HUDEP-2 (cell line): Measurements from ENCODE around the gene MYO1B.

Experiments
- DNase-seq, 76 experiments: peaks; one replicate each; lab custom pipeline; 2025; ENCODE audit not compliant: unreplicated experiment in 76 of 76; lab: John Stamatoyannopoulos, UW

MYO1B gene

GRCh38 chr2:191351921-191352320, 106.7 kb downstream of the MYO1B start:
- DNase-seq = no peak

DNA sequence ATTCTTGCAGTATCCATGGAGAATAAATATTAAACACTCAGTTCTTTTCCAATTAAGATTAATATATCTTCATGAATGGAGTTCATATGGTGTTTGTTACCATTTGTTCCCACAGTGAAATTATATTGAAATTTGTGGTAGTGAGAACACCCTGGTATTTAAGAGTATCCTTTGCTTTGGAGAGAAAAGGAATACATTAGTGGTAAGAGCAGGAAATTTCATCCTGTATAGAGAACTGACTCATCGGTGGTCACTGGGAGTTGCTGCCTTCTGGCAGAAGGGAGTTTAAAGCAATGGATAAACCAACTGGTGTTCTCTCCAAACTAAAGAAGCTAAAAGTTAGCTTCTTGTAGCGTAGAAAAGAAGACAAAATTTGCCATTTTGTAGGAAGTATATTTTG, 107.3 kb downstream of the MYO1B start:
- no peak for DNase-seq

GRCh38 chr2:191355170-191355758, 110.1 kb downstream of the MYO1B start:
- DNase-seq = no peak

DNA sequence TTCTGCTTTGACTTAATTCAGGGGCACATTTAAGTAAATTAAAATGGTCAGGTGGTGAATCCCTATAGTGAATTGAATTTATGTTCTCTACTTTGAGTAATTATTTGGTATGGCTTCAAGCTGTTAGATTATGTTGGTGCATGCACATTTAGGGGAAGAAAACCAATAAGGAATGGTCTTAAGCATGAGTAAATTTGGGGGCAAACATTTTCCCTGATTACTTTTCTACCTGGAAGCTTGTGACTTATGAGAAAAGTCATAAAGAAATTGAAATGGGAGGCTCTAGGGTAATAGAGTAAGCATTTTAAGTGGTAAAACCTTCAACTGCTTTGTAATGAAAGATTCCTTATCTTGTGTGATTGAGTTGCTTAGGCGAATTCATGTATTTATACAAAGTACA, 112.5 kb downstream of the MYO1B start:
- DNase-seq = no peak

DNA sequence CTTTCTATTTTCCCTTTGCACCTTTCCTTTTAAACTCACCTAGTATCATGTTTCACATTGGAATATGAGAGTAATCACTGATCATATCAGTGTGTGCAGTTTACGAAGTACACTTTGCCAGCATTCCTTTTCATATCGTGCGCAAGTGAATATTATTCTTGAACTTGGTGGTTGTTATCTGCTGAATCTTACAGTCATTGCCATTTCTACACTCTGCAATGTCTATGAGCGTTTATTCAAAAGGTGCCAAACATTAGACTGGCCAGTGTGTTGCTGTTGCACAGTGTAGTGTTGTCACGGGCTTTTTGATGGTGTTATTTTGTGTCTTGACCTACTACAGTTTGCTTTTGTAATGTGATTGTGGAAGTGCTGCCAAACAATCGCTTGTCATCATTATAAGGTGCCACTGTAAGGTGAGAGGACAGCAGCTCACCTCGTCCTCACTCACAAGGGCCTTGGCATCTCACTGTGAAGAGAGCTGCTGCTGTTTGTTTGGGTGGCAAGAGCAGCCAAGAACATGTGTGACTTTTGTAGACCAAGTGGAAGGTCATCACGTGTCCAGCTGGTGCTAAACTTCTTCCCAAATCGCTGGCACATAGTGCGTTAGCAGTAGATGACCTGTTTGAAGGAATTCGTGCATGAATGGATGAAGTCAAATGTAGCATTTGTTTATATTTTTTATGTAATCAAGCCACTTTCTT, 113.3 kb downstream of the MYO1B start:
- DNase-seq = no peak

GRCh38 chr2:191359133-191359532, 113.9 kb downstream of the MYO1B start:
- DNase-seq = no peak

- no peak for DNase-seq
These were observed 115.7 kb downstream of the MYO1B start for GRCh38 chr2:191360918-191361317.

DNA sequence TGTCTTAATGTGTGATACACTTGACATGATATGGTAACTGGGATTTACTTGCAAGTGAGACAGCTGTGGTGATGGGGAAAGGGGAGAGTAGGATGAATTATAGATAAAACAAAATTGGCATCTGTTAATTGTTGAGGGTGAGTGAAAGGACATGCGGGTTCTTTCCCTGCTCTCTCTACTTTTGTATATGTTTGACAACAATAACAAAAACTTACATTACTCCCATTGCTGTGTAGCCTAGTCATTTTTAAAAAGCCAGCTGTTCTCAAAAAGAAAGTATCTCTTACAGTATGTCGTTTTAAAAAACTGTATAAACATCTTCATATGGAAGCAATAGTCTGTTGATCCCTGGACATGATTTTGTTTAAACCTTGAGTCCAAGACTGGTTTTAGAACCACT, 117.6 kb downstream of the MYO1B start:
- no peak for DNase-seq

DNA sequence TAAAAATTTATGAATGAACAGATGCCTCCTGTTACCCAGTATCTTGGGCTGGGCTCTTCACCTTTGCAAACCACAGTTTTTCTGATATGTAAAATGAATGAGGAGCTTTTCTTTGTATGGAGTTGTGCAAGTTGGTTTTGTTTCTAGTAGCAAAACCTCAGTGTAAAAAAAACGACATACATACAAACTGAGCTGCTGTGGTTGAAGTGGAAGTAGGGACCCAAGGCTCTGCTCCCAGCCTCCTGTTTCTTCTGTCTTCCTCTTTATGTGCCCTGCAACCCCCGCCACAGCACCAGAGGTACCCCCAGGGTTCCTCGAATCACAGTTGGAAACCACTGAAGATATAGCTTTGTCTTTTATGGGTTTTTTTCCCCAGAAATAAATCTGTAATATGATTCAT, 118.1 kb downstream of the MYO1B start:
- no peak for DNase-seq

DNA sequence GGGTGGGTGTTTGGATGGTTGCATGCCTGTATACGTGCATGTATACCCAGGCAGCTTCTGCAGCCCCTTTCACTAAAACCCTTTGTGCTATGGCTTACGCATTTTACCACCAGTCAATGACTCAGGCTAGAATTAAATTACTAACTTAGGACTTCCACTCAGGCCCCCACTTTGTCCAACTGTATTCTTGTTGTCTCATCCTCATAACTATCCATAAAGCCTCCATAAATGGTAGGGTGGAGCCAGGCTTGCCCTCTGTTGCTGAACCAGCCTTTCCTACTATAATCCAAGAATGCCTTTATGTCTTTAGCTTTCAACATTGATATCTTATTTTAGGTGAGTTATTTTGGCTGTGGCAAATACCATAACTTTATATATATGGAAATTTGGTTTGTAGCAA, 119.9 kb downstream of the MYO1B start:
- no peak for DNase-seq

GRCh38 chr2:191366199-191366598, 121.0 kb downstream of the MYO1B start:
- no peak for DNase-seq

DNA sequence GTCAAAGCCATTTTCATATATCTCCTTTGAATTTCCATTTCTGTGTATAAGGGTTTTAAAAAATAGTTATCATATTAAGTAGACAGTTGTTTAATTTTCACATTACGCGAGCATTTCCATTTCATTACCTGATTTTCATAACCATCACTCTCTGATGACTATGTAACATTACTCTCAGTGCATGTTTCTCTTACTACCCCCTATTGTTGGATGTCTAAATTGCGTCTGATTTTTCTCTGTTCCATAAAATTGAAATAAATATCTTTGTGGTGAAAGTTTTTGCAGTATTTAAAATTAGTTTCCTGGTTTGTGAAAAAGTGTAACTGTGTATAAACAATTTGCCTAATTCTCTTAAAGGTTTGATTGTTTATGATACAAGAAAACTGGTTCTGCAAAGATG, 123.8 kb downstream of the MYO1B start:
- DNase-seq = no peak

- no peak for DNase-seq
These were observed 129.2 kb downstream of the MYO1B start for GRCh38 chr2:191374366-191374765.

- no peak for DNase-seq
These were observed 129.7 kb downstream of the MYO1B start for GRCh38 chr2:191374939-191375338.

DNA sequence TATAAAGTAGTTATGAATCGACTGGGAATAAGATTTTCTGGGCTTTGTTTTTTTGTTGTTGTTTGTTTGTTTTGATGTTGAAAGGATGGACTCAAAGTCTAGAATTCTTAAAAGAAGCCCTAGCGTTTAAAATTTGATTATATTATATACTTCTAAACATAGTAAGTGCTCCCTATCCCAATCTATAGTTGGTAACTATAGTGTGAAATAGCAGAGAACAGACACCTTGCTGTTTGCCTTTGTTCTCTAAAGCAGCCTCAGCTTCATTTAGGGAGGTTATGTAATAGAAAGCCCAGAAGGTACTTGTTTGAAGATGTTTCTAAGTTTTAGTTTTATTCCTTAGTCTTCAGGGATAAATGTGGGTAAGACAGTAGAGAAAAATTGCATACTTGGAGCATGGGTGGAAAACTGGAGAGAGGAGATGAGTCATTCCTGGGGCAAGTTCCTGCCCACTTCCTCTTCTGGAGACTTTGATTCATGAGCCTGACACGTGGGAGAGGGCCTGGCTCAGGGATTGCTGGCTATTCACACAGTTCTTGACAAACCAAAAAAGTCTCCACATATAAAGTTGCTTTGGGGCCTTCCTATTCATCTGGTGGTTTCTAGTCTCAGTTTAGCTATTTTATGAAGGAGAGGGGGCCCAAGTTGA, 131.9 kb downstream of the MYO1B start:
- DNase-seq = no peak

DNA sequence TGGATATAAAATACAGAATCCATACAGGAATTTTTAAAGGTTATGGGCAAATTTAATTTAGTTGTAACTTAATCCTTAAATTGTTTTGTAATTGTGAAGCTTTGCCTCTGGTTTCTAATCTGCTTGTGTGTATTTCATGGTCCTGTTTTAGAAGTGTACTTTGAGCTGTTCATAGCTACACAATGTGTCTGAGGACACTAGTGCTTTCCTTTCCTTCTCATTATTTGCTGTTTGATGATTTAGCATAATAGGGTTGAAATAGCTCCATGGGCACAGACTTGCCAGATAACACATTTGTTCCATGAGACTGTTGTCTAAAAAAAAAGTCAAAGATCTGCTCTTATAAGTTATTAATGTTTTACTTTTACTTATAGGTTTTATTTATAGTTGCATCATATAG, 134.2 kb downstream of the MYO1B start:
- no peak for DNase-seq

GRCh38 chr2:191382801-191383200, 137.6 kb downstream of the MYO1B start:
- no peak for DNase-seq

GRCh38 chr2:191383486-191383885, 138.3 kb downstream of the MYO1B start:
- DNase-seq = no peak

DNA sequence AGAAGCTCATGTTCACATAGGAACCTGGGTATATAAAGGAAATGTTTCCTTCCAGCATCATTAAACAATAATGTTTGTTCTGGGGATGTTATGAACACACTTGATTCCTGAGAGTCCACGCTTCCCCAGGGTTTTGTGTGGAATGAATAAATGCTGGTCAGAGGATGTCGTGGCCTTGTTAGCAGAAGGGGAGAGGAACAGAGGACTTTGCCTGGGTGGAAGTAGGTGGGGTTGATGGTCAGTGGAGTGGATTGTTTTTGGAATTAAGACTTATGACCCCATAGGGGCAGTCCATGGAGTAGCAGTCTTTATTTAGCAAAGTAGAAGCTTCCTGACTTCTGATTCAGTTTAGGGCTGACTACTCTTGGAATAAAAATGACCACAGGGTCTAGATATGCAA, 139.6 kb downstream of the MYO1B start:
- DNase-seq = no peak

- DNase-seq = no peak
These were observed 140.4 kb downstream of the MYO1B start for GRCh38 chr2:191385416-191386160.

DNA sequence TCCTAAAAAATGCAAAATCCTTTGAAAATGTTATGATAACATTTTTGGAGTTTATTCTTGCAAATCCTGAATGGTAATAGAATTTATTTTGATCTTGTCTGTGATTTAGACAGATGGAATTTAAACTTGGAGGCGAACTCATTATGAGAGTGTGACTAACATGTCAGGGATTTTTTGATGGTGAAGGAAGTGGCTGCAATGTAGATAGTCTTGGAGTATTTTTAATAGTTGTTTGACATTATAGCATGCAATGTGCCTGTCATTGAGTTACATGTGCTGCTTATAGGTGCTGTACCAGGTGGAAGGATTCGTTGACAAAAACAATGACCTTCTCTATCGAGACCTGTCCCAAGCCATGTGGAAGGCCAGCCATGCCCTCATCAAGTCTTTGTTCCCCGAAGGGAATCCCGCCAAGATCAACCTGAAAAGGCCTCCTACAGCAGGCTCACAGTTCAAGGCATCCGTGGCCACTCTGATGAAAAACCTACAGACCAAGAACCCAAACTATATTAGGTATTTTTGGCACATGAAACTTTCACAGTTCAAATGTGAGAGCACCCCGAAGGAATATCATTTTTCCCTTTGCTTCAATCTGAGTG, 141.8 kb downstream of the MYO1B start:
- DNase-seq = no peak
